Duodenal mucosa (tissue), 2 donors: ENCODE results near the gene PRRC2A.
"Not testable (repeated sequence)": the region's sequence is repeated elsewhere in the genome, so short reads cannot be mapped to it uniquely, and the experiment has no call there.

Experiments used
- H3K27ac ChIP-seq: one replicate; pipeline ENCODE4 v1.7.0; 2013; ENCODE audit warnings: low read depth, low read length
- H3K27me3 ChIP-seq, 2 donors: one replicate each; pipeline ENCODE4 v1.7.0; 2013; ENCODE audit warnings: low read length in 2 of 2, control low read depth in 1 of 2; ENCODE audit not compliant: insufficient read depth in 2 of 2, control insufficient read depth in 1 of 2
- H3K36me3 ChIP-seq, 2 donors: one replicate each; pipeline ENCODE4 v1.7.0; 2013; ENCODE audit warnings: low read length in 2 of 2, control low read depth in 1 of 2; ENCODE audit not compliant: insufficient read depth in 2 of 2, control insufficient read depth in 1 of 2
- H3K4me1 ChIP-seq, 2 donors: one replicate each; pipeline ENCODE4 v1.7.0; 2013; ENCODE audit warnings: low read length in 2 of 2, control low read depth in 1 of 2; ENCODE audit not compliant: insufficient read depth in 2 of 2, control insufficient read depth in 1 of 2
- H3K4me3 ChIP-seq, 2 donors: one replicate each; pipeline ENCODE4 v1.7.0; 2013; ENCODE audit warnings: low read length in 2 of 2, low read depth in 1 of 2
- H3K9ac ChIP-seq, 2 donors: one replicate each; pipeline ENCODE4 v1.7.0; 2013; ENCODE audit warnings: low read length in 2 of 2, low read depth in 1 of 2
- H3K9me3 ChIP-seq, 2 donors: one replicate each; pipeline ENCODE4 v1.7.0; 2013; ENCODE audit warnings: low read length in 2 of 2, control low read depth in 1 of 2; ENCODE audit not compliant: control insufficient read depth in 1 of 2

PRRC2A gene

DNA sequence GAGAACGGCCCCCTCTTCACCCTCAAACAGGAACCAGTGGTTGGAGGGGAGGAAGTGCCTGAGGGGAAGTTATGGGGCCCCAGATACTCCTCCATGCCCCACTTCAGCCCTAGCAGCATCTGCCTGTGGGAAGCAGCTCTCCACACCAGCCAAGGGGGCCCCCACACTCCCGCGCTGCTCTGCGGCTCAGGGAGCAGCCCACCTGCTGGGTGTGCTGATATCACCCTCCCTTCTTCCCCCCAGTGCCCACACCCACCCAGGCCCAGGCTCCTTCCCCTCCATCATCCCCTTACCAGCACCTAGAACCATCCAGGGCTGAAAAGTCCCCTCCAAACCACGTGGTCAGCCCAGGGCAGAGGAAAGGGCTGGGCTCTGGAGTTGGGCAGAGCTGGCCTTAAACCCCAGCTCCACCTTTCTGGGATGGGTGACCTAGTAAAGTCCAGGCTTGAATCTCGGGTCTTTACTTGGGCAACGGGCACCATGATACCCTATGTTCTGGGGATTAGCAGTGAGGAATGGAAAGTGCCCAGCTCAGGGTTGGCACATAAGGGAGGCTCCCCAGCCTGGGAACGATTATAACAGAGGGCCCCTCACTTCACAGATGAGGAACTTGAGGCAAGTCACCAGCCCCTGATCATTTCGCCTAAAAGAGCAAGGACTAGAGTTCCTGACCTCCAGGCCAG lies 33.8 kb upstream of the PRRC2A start:
- Histone ChIP-seq H3K27ac (no peak overlapping the region), H3K9me3 (no peaks in the 10 kb centered on the region), H3K4me3 (peak overlapping the region; percentile 23 to 45), H3K36me3 (no peaks in the 10 kb centered on the region), H3K27me3 (peaks cover 0 to 5% of the 10 kb centered on the region in 2 donors), H3K4me1 (peaks cover 7 to 21% of the 10 kb centered on the region in 2 donors), H3K9ac (no peak overlapping the region)

DNA sequence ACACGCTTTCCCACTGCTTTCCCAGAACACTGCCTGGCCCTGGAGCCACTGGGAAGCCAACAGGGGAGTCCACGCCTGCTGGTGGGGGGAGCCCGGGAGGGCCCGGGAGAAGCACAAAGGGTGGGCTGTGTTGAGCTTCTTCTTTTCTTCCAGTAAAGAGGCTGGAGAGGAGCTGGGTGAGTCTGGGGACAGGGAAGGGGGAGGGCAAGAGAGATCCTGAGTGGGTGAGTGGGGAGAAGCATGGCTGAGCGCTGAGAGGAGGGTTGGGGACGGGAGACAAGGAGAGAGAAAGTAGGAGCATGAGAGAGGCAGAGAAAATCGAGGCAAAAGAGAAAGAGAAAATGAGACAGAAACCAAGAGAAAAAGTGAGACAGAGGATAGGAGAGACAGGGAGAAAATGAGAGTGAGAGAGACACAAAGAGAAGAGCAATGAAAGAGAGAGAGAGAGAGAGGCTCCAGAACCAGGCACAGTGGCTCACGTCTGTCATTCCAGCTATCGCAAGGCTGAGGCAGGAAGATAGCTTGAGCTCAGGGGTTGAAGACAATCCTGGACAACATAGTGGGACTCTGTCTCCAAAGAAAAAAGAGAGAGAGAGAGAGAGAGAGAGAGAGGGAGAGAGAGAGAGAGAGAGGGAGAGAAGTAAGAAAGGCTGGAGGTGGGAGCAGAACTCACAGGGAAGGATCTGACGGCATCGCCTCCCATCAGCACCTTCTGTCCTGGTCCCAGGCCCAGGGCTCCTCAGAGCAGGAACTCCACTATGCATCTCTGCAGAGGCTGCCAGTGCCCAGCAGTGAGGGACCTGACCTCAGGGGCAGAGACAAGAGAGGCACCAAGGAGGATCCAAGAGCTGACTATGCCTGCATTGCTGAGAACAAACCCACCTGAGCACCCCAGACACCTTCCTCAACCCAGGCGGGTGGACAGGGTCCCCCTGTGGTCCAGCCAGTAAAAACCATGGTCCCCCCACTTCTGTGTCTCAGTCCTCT lies 32.4 kb upstream of the PRRC2A start:
- peak overlapping the region in 1 of 2 donors; percentile 18 for H3K9ac ChIP-seq
- peak overlapping the region in 1 of 2 donors; percentile 23 for H3K4me3 ChIP-seq

DNA sequence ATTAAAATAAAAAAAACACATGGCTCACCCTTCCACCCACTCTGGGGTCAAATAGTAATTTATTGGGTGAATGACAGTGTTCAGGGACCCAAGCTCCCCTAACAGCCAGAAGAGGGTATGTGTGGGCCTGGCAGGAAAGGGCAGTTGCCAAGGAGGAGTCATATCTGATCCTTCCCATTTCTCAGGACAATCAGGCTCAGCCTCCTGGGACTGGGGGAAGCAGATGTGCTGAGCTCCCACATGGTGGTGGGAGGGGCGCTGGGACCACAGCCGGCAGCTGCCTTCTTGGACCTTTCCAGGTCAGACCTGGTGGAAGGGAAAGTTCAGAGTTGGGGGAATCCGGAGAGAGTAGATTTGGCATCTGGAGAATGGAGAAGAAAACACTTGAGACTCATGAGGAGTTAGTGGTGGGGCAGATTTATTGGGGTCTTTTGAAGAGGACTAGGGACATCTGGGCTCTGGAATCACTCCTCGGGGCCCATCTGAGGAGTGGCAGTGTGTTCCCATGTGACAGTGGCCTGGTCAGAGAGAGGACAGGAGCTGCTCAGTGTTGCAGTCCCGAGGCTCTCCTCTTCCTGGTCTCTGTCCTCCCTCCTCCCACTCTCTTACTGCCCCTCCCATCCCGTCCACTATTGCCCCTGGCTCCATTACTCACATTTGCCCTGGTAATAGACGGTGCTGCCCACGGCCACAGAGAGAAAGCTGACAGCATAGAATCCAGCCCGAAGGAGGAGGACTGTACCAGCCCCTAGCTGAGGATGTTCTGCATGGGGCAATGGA lies 31.5 kb upstream of the PRRC2A start:
- Histone ChIP-seq H3K9me3 (no peaks in the 10 kb centered on the region), H3K4me3 (no peak overlapping the region), H3K27ac (no peak overlapping the region), H3K4me1 (peaks cover 0 to 15% of the 10 kb centered on the region in 2 donors), H3K9ac (no peak overlapping the region), H3K36me3 (no peaks in the 10 kb centered on the region), H3K27me3 (no peaks in the 10 kb centered on the region)

More for the DNA sequence above, 32.4 kb upstream of the PRRC2A start:
- H3K36me3 ChIP-seq: no peaks in the 10 kb centered on the region
- H3K4me1 ChIP-seq: peaks cover 0 to 15% of the 10 kb centered on the region in 2 donors
- H3K27me3 ChIP-seq: no peaks in the 10 kb centered on the region
- H3K27ac ChIP-seq: no peak overlapping the region
- H3K9me3 ChIP-seq: no peaks in the 10 kb centered on the region

DNA sequence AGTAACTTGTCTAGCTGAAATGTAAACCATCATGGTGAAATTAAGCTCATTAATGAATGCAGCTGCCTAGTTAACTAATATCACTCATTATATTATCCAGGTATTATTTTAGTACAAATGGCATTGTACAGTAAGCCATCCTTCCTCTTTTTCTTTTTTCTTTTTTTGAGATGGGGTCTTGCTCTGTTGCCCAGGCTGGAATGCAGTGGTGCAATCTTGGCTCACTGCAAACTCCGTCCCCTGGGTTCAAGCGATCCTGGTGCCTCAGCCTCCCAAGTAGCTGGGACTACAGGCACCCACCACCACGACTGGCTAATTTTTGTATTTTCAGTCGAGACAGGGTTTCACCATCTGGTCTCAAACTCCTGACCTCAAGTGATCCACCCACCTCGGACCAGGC lies 29.8 kb upstream of the PRRC2A start:
- H3K4me3 ChIP-seq, H3K9me3 ChIP-seq, H3K27me3 ChIP-seq, H3K36me3 ChIP-seq, H3K9ac ChIP-seq, H3K27ac ChIP-seq: not testable (repeated sequence)
- H3K4me1 ChIP-seq: peaks cover 0 to 10% of the 10 kb centered on the region in 2 donors

DNA sequence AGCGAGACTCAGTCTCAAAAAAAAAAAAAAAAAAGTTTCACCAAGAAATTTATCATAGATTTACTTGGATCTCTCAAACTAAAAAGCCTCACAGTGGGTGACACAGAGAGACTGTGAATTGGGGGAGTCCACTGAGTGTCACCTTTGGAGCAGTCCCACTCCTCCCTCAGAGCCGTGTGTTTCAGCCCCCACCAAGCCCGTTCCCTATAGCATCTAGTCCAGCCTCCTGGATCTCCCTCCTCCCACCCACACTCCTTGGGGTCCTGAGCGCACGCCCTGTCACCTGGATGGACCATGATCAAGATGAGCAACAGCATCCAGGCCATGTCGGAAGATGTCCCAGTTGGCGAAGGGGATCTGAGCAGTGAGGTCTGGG lies 28.1 kb upstream of the PRRC2A start:
- H3K27me3 ChIP-seq: no peaks in the 10 kb centered on the region
- no peak overlapping the region for H3K9ac ChIP-seq
- no peaks in the 10 kb centered on the region for H3K9me3 ChIP-seq
- no peak overlapping the region for H3K27ac ChIP-seq
- H3K36me3 ChIP-seq: no peaks in the 10 kb centered on the region
- H3K4me3 ChIP-seq: no peak overlapping the region
- peaks cover 0 to 3% of the 10 kb centered on the region in 2 donors for H3K4me1 ChIP-seq

DNA sequence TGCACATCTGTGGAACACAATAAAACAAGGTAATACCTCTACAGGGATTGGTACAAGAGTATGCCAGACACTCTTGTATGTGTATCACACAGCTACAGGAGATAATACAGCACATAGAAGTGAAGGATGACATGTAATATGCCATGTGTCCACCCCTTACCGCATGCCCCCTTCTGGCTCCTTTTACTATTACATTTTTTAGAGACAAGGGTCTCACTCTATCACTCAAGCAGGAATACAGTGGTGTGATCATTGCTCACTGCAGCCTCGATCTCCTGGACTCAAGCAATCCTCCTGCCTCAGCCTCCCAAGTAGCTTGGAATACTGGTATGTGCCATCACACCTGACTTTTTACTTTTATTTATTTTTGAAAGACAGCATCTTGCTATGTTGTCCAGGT lies 23.5 kb upstream of the PRRC2A start:
- Histone ChIP-seq H3K9ac (no peak overlapping the region), H3K36me3 (no peaks in the 10 kb centered on the region), H3K27me3 (no peaks in the 10 kb centered on the region), H3K27ac (no peak overlapping the region), H3K4me3 (no peak overlapping the region), H3K4me1 (peaks cover 0 to 7% of the 10 kb centered on the region in 2 donors), H3K9me3 (no peaks in the 10 kb centered on the region)

DNA sequence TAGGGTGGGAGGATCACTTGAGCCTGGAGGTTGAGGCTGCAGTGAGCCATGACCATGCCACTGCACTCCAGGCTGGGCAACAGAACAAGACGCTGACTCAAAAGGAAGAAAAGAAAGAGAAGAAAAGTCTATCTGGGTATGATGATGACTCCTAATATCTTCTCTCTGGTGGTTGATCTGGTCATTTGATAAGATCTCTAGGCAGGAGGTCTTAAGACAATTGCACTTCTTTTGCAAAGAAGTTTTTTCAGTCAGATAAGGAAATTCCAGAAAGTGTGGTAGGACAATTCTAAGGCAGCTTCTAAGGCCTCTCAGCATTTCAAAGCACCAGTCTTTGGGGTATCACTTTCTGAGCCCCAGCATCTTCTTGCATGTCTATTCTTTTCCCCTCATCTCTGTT lies 13.2 kb upstream of the PRRC2A start:
- Histone ChIP-seq H3K4me1 (no peaks in the 10 kb centered on the region), H3K4me3 (no peak overlapping the region), H3K36me3 (no peaks in the 10 kb centered on the region), H3K27ac (no peak overlapping the region), H3K9me3 (no peaks in the 10 kb centered on the region), H3K27me3 (no peaks in the 10 kb centered on the region), H3K9ac (no peak overlapping the region)

DNA sequence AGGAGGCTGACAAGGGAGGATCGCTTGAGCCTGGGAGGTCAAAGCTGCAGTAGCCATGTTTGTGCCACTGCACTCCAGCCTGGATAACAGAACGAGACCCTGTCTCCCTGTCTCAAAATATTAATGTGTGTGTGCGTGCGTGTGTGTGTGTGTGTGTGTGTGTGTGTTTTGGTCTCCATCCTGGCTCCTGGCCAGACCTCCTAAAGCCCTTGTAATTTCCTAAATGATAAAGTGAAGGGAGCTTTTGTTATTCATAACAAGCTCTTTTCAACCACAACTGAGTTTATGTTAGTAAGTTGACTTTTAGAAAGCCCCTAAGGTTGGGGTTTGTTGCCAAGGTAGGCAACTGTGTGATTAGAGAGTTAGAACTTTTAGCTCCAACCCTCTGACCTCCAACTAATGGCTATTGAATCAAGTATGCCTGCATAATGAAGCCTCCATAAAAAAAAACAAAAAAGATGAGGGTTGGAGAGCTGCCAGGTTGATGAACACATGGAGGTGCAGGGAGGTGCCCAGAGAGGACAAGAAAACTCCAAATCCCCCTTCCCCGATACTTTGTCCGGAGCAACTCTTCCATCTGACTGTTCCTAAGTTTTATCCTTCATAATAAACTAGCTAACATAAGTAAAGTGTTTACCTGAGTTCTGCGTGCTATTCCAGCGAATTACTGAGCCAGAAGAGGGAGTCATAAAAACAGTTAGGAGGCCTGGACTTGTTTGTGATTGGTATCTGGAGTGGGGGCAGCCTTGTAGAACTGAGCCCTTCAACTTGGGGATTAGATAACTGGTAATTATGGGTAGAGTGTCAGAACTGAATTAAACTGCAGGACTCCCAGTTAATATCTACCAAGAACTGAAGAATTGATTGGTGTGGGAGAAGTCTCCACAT lies 10.8 kb upstream of the PRRC2A start:
- no peaks in the 10 kb centered on the region for H3K36me3 ChIP-seq

DNA sequence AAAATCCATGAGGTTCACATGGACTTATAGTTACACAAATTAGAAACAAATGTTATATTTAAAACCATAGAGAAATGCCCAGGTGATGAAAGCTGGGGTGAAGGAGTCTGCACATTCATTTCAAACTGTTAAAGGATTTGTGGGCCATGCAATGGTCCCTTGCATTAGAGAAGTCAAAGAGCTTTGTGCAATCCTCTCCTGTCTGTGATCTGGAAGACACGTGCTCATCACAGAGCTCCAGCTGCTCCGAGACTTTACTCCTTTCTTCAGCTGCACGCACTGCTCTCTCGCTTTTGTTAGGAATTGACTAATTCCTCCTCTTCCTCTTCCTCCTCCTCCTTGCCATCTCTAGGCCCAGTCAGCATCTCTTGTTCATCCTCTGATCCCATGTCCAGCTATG lies 9.5 kb upstream of the PRRC2A start:
- no peaks in the 10 kb centered on the region for H3K9me3 ChIP-seq
- no peak overlapping the region for H3K9ac ChIP-seq
- no peaks in the 10 kb centered on the region for H3K27me3 ChIP-seq
- H3K27ac ChIP-seq: no peak overlapping the region
- H3K4me3 ChIP-seq: no peak overlapping the region
- no peaks in the 10 kb centered on the region for H3K36me3 ChIP-seq
- peaks cover 13 to 14% of the 10 kb centered on the region in 2 donors for H3K4me1 ChIP-seq

More for the DNA sequence above, 10.8 kb upstream of the PRRC2A start:
- Histone ChIP-seq H3K9ac (no peak overlapping the region), H3K27me3 (no peaks in the 10 kb centered on the region), H3K27ac (no peak overlapping the region), H3K4me3 (no peak overlapping the region), H3K4me1 (peaks cover 8 to 10% of the 10 kb centered on the region in 2 donors), H3K9me3 (no peaks in the 10 kb centered on the region)
